Ecto neural progenitor cell (in vitro differentiated cells): ENCODE measurements around the gene ANKS3.

Experiments
- DNase-seq: peaks from one replicate; pipeline ENCODE4 v3.0.0-alpha.2; 2018; ENCODE audit warnings: low spot score

ANKS3 gene

GRCh38 chr16:4666537-4667202 lies 67.4 kb downstream of the ANKS3 start:
- no peak for DNase-seq

GRCh38 chr16:4664538-4665418 lies 69.3 kb downstream of the ANKS3 start:
- no peak for DNase-seq

- no peak for DNase-seq
Measured at GRCh38 chr16:4663777-4664465, 70.2 kb downstream of the ANKS3 start.

GRCh38 chr16:4663465-4663776 lies 70.7 kb downstream of the ANKS3 start:
- no peak for DNase-seq

- no peak for DNase-seq
Measured at GRCh38 chr16:4661661-4662060, 72.4 kb downstream of the ANKS3 start.

GRCh38 chr16:4660454-4661007 lies 73.5 kb downstream of the ANKS3 start:
- DNase-seq: no peak

- no peak for DNase-seq
Measured at GRCh38 chr16:4659363-4660353, 74.4 kb downstream of the ANKS3 start.

- no peak for DNase-seq
Measured at GRCh38 chr16:4656695-4657686, 77.1 kb downstream of the ANKS3 start.

- no peak for DNase-seq
Measured at GRCh38 chr16:4656221-4656620, 77.8 kb downstream of the ANKS3 start.

- no peak for DNase-seq
Measured at GRCh38 chr16:4655801-4656200, 78.3 kb downstream of the ANKS3 start.

- DNase-seq: no peak
Measured at GRCh38 chr16:4654964-4655590, 79.0 kb downstream of the ANKS3 start.

GRCh38 chr16:4654011-4654963 lies 79.8 kb downstream of the ANKS3 start:
- DNase-seq: no peak

GRCh38 chr16:4652561-4652960 lies 81.5 kb downstream of the ANKS3 start:
- DNase-seq: no peak

GRCh38 chr16:4651827-4652226 lies 82.2 kb downstream of the ANKS3 start:
- DNase-seq: no peak

- DNase-seq: peak; percentile 74
Measured at GRCh38 chr16:4650443-4651074, 83.5 kb downstream of the ANKS3 start.

GRCh38 chr16:4649744-4650442 lies 84.2 kb downstream of the ANKS3 start:
- DNase-seq: no peak

GRCh38 chr16:4648917-4649316 lies 85.2 kb downstream of the ANKS3 start:
- DNase-seq: no peak

GRCh38 chr16:4647644-4647980 lies 86.5 kb downstream of the ANKS3 start:
- no peak for DNase-seq
